GM12874 (cell line): Measurements from ENCODE around the gene CERKL.

Source experiments
- CTCF ChIP-seq: IDR thresholded peaks from 2 replicates; pipeline ENCODE4 v1.5.1; 2011; ENCODE audit warnings: low read depth, mild to moderate bottlenecking, control low read depth, low read length, moderate library complexity; ENCODE audit not compliant: insufficient read depth

Gene CERKL

GRCh38 chr2:181656450-181657291 lies at the start of gene CERKL:
TSS of gene CERKL (minus strand) at chr2:181657105. CDS start at chr2:181657006, 99 bp downstream.
- TF ChIP-seq CTCF: peak; percentile 26; the same call in 1 of the 2 replicates

GRCh38 chr2:181698223-181698622 lies 41.3 kb upstream of the CERKL start:
- no peak for TF ChIP-seq CTCF

GRCh38 chr2:181697571-181697970 lies 40.7 kb upstream of the CERKL start:
- TF ChIP-seq CTCF: no peak

- no peak for TF ChIP-seq CTCF
Observed at GRCh38 chr2:181697126-181697525, 40.2 kb upstream of the CERKL start.

GRCh38 chr2:181694271-181694670 lies 37.4 kb upstream of the CERKL start:
- TF ChIP-seq CTCF: no peak

- TF ChIP-seq CTCF: no peak
Observed at GRCh38 chr2:181690860-181691259, 34.0 kb upstream of the CERKL start.

GRCh38 chr2:181686576-181687185 lies 29.8 kb upstream of the CERKL start:
- TF ChIP-seq CTCF: no peak
